ENCODE results near the gene SCRN2. TPM values are rescaled to one million over a fixed set of nuclear protein-coding genes. Genes with fewer than 3 reads are reported as not detected.
A peak's percentile ranks its signal among the peaks of the same experiment; 100 is the strongest.

SCRN2 gene
- total and polyA plus RNA-seq, 2 donors (not counting 3 experiments of a cell fraction or from before 2014, with no cell fraction given) = 31.7 to 48.9 TPM

GRCh38 chr17:47851764-47852112, 10.7 kb upstream of the SCRN2 start:
- FAIRE-seq = no peak

DNA sequence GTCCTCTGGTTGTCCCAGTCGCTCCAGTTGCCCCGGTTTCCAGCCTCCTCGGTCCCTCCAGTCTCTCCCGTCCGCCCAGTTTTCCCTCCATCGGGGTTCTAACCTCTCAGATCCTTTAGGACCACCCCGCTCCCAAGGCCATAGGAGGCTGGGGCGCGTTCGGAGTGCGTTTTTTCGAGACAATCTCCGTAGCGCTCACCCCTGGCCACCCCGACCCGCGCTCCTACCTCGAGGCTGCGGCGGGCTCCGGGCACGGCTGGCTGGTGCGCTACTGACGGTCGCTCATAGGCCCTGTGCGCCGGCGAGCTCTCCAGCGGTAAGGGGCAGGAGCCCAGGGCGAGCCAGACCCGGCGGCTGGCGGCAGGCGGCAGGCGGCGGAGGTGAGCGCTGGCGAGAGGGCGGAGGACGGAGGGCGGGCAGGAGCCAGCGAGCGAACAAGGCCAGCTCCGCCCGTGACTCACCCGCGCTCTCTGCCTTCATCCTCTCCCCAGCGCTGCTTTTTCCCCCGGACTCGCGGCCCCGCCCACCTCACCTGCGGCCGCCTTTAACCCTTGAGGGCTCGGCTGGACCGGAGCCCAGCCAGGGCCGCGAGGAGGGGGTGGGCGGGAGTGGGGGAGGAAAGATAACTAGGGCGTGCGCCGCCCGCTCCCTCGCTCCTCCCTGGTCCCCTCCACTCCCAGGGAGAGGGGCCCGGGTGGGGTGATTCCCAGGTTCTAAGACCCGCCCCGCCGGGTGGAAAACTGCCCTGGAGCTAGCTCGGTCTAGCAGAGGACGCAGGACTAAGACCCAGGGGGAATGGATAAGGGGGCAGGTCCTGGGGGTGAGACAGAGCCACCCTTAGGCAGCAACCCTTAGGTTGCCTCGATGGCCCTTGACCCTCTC, 9.9 kb upstream of the SCRN2 start, which contains the start of gene SP6:
TSS of gene SP6 (minus strand) at position 472 of the 882 bp plus-strand sequence. CDS start 2,734 bp downstream, outside the sequence.
- dilution Hi-C loops (cut with MboI; ENCODE audit: extremely low pct_ligation_motif_present, low sequenced_read_pairs) (no loop called here), intact Hi-C loops (cut with micrococcal nuclease) (no loop called here)
- no peaks in the 10 kb centered on the region for H3K79me2 ChIP-seq (ENCODE audit: control insufficient read depth, insufficient read depth, low read length)
- DNase-seq (ENCODE audit: low read depth, low spot score) (peak; percentile 58), FAIRE-seq (peak; percentile 77)
- H2AFZ ChIP-seq (ENCODE audit: low read depth, low read length) = peak within 1 kb of the TSS; percentile 35
- BruUV-seq (replicated peaks) = no TSS peak
- H3K9me3 ChIP-seq (replicated peaks; ENCODE audit: control insufficient read depth, insufficient read depth, low read length) = no peaks in the 10 kb centered on the region
- H4K20me1 ChIP-seq (replicated peaks; ENCODE audit: control insufficient read depth, extremely low read depth, insufficient read depth, low read length) = no peaks in the 10 kb centered on the region
- H3K27me3 ChIP-seq (ENCODE audit: control insufficient read depth in 2 of 2, insufficient read depth in 2 of 2, low read length in 2 of 2) = peaks cover 3 to 11% of the 10 kb centered on the region in 2 experiments
- ChIA-PET CTCF (interaction anchor here (0.7 to 10.2 kb wide), 11 partner anchors 8 to 168 kb away, joined by 3 to 367 read pairs (median 3); partner anchors contain the start of genes OSBPL7 and SCRN2), POLR2A (no interaction called here)
- H3K4me2 ChIP-seq (ENCODE audit: insufficient read depth, low read length) = peak within 1 kb of the TSS; percentile 42
- TF ChIP-seq MYC (IDR thresholded peaks at IDR 0.05; ENCODE audit: low read depth, low read length) = no peak
- TF ChIP-seq FOS (IDR thresholded peaks at IDR 0.05; ENCODE audit: borderline replicate concordance, insufficient read depth, low read length) = no peak
- TF ChIP-seq, protein P1, sequence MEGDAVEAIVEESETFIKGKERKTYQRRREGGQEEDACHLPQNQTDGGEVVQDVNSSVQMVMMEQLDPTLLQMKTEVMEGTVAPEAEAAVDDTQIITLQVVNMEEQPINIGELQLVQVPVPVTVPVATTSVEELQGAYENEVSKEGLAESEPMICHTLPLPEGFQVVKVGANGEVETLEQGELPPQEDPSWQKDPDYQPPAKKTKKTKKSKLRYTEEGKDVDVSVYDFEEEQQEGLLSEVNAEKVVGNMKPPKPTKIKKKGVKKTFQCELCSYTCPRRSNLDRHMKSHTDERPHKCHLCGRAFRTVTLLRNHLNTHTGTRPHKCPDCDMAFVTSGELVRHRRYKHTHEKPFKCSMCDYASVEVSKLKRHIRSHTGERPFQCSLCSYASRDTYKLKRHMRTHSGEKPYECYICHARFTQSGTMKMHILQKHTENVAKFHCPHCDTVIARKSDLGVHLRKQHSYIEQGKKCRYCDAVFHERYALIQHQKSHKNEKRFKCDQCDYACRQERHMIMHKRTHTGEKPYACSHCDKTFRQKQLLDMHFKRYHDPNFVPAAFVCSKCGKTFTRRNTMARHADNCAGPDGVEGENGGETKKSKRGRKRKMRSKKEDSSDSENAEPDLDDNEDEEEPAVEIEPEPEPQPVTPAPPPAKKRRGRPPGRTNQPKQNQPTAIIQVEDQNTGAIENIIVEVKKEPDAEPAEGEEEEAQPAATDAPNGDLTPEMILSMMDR (IDR thresholded peaks at IDR 0.05; ENCODE audit: extremely low read depth in 1 of 2, insufficient read depth in 1 of 2, low read depth in 1 of 2, low read length in 2 of 2) = peak in 1 of 2 donors; percentile 31
- no peak for TF ChIP-seq GATA2 (IDR thresholded peaks at IDR 0.05; ENCODE audit: insufficient read depth, insufficient read length, low read depth, low read length)
- TF ChIP-seq EZH2 (IDR thresholded peaks at IDR 0.05; ENCODE audit: borderline replicate concordance, low read depth, low read length, severe bottlenecking) = no peak
- peak; percentile 36 for TF ChIP-seq POLR2AphosphoS5 (IDR thresholded peaks at IDR 0.05; ENCODE audit: insufficient read depth, low read depth, low read length)
- TF ChIP-seq, protein P2, sequence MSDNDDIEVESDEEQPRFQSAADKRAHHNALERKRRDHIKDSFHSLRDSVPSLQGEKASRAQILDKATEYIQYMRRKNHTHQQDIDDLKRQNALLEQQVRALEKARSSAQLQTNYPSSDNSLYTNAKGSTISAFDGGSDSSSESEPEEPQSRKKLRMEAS (IDR thresholded peaks at IDR 0.05; ENCODE audit: insufficient read depth, insufficient read length) = no peak
- TF ChIP-seq JUN (IDR thresholded peaks at IDR 0.05; ENCODE audit: borderline replicate concordance, insufficient read depth, insufficient read length, low read depth) = no peak
- no peak for TF ChIP-seq POLR2A (IDR thresholded peaks at IDR 0.05; ENCODE audit: low read depth, low read length)
- H3K4me3 ChIP-seq (replicated peaks in 1 of 3; ENCODE audit: insufficient read depth in 1 of 3, low read depth in 1 of 3, low read length in 3 of 3) = peak within 1 kb of the TSS in 1 of 3 experiments; percentile 6
- H3K9ac ChIP-seq (replicated peaks; ENCODE audit: extremely low read depth, insufficient read depth, low read length) = no peak within 1 kb of the TSS
- no peaks in the 10 kb centered on the region for H3K36me3 ChIP-seq (ENCODE audit: control insufficient read depth in 2 of 2, extremely low read depth in 1 of 2, insufficient read depth in 2 of 2, low read length in 2 of 2)
- H3K4me1 ChIP-seq (ENCODE audit: control insufficient read depth, extremely low read depth, insufficient read depth, low read length) = peaks cover 16% of the 10 kb centered on the region
- H3K27ac ChIP-seq (ENCODE audit: insufficient read depth, low read depth, low read length) = no peak within 1 kb of the TSS
- H3K9me1 ChIP-seq (replicated peaks; ENCODE audit: control insufficient read depth, extremely low read depth, insufficient read depth, low read length) = no peaks in the 10 kb centered on the region

More at GRCh38 chr17:47851764-47852112, 10.7 kb upstream of the SCRN2 start:
- TF ChIP-seq FOS (IDR thresholded peaks at IDR 0.05; ENCODE audit: borderline replicate concordance, insufficient read depth, low read length) = no peak
- no peak for TF ChIP-seq MYC (IDR thresholded peaks at IDR 0.05; ENCODE audit: low read depth, low read length)
- TF ChIP-seq GATA2 (IDR thresholded peaks at IDR 0.05; ENCODE audit: insufficient read depth, insufficient read length, low read depth, low read length) = no peak
- no peak for TF ChIP-seq POLR2AphosphoS5 (IDR thresholded peaks at IDR 0.05; ENCODE audit: insufficient read depth, low read depth, low read length)
- no peak for TF ChIP-seq JUN (IDR thresholded peaks at IDR 0.05; ENCODE audit: borderline replicate concordance, insufficient read depth, insufficient read length, low read depth)
- no peak for TF ChIP-seq POLR2A (IDR thresholded peaks at IDR 0.05; ENCODE audit: low read depth, low read length)
- TF ChIP-seq EZH2 (IDR thresholded peaks at IDR 0.05; ENCODE audit: borderline replicate concordance, low read depth, low read length, severe bottlenecking) = no peak
- no peak overlapping the region for H3K9ac ChIP-seq (replicated peaks; ENCODE audit: extremely low read depth, insufficient read depth, low read length)
- H3K9me1 ChIP-seq (replicated peaks; ENCODE audit: control insufficient read depth, extremely low read depth, insufficient read depth, low read length) = no peaks in the 10 kb centered on the region
- H3K27me3 ChIP-seq (ENCODE audit: control insufficient read depth in 2 of 2, insufficient read depth in 2 of 2, low read length in 2 of 2) = peaks cover 3 to 11% of the 10 kb centered on the region in 2 experiments
- H3K27ac ChIP-seq (ENCODE audit: insufficient read depth, low read depth, low read length) = no peak overlapping the region
- no peak for DNase-seq (ENCODE audit: low read depth, low spot score)
- H3K4me2 ChIP-seq (ENCODE audit: insufficient read depth, low read length) = no peak overlapping the region
- no TSS peak for BruUV-seq (replicated peaks)
- H3K9me3 ChIP-seq (replicated peaks; ENCODE audit: control insufficient read depth, insufficient read depth, low read length) = no peaks in the 10 kb centered on the region
- H4K20me1 ChIP-seq (replicated peaks; ENCODE audit: control insufficient read depth, extremely low read depth, insufficient read depth, low read length) = no peaks in the 10 kb centered on the region
- H2AFZ ChIP-seq (ENCODE audit: low read depth, low read length) = no peak overlapping the region
- POLR2A ChIA-PET = no interaction called here
- H3K36me3 ChIP-seq (ENCODE audit: control insufficient read depth in 2 of 2, extremely low read depth in 1 of 2, insufficient read depth in 2 of 2, low read length in 2 of 2) = no peaks in the 10 kb centered on the region
- no peaks in the 10 kb centered on the region for H3K79me2 ChIP-seq (ENCODE audit: control insufficient read depth, insufficient read depth, low read length)
- dilution Hi-C loops (cut with MboI; ENCODE audit: extremely low pct_ligation_motif_present, low sequenced_read_pairs) (no loop called here), intact Hi-C loops (cut with micrococcal nuclease) (no loop called here)
- H3K4me3 ChIP-seq (replicated peaks in 1 of 3; ENCODE audit: insufficient read depth in 1 of 3, low read depth in 1 of 3, low read length in 3 of 3) = no peak overlapping the region
- peaks cover 22% of the 10 kb centered on the region for H3K4me1 ChIP-seq (ENCODE audit: control insufficient read depth, extremely low read depth, insufficient read depth, low read length)
- CTCF ChIA-PET = interaction anchor here (1.0 to 10.2 kb wide), 3 partner anchors 10 to 95 kb away, joined by 3 to 367 read pairs (median 9); partner anchors contain the start of gene SCRN2

Measured in endothelial cell of umbilical vein (primary cell).